ENCODE data around the gene MAML1. TPM values are rescaled to one million over a fixed set of nuclear protein-coding genes. Genes with fewer than 3 reads are reported as not detected.

Gene MAML1
- total and polyA plus RNA-seq, 2 experiments from 2014 or later = 9.6 to 43.9 TPM

- no peaks in the 10 kb centered on the region for H4K20me1 ChIP-seq (replicated peaks; ENCODE audit: insufficient read depth)
- Mint-ChIP-seq H3K9me3 (peaks cover 6% of the 10 kb centered on the region; the same call in 2 of the 3 replicates), H3K27ac (no peak overlapping the region), H3K4me1 (peaks cover 13% of the 10 kb centered on the region; the same call in 2 of the 3 replicates), H3K4me3 (no peak overlapping the region), H3K36me3 (ENCODE audit: low read depth) (peaks cover 9% of the 10 kb centered on the region), H3K27me3 (ENCODE audit: insufficient read depth, low read depth, poor library complexity) (peaks cover 12% of the 10 kb centered on the region)
- H3K4me3 ChIP-seq = no peak overlapping the region
- H3K4me1 ChIP-seq (ENCODE audit: insufficient read depth) = peaks cover 11% of the 10 kb centered on the region; the same call in 1 of the 2 replicates
- H3F3A ChIP-seq (replicated peaks; ENCODE audit: low read depth) = peaks cover 6% of the 10 kb centered on the region
- no peak overlapping the region for H3K27ac ChIP-seq (ENCODE audit: low read depth)
- no peaks in the 10 kb centered on the region for H3K79me2 ChIP-seq (replicated peaks; ENCODE audit: insufficient read depth)
- H3K4me2 ChIP-seq = no peak overlapping the region
- TF ChIP-seq ZNF331 (CRISPR knock-in tag; IDR thresholded peaks at IDR 0.05; ENCODE audit: low read depth) (no peak), STAT1 (IDR thresholded peaks at IDR 0.05; ENCODE audit: unreplicated experiment) (no peak), POLR2AphosphoS5 (IDR thresholded peaks at IDR 0.05; ENCODE audit: low read depth) (no peak), NANOG (IDR thresholded peaks at IDR 0.05; ENCODE audit: borderline replicate concordance) (no peak), JUNB (IDR thresholded peaks at IDR 0.05; ENCODE audit: unreplicated experiment) (no peak), REST (IDR thresholded peaks at IDR 0.05; ENCODE audit: unreplicated experiment) (no peak), ZNF114 (CRISPR knock-in tag; IDR thresholded peaks at IDR 0.05) (no peak), EZH2 (IDR thresholded peaks at IDR 0.05; ENCODE audit: low read depth, unreplicated experiment) (no peak), CREB1 (CRISPR knock-in tag; IDR thresholded peaks at IDR 0.05; ENCODE audit: low read depth) (no peak), ZNF462 (CRISPR knock-in tag; IDR thresholded peaks at IDR 0.05) (no peak), ETS1 (IDR thresholded peaks at IDR 0.05) (no peak), EZH2phosphoT487 (IDR thresholded peaks at IDR 0.05; ENCODE audit: unreplicated experiment) (no peak), CTCF (conservative IDR thresholded peaks at IDR 0.05; ENCODE audit: low read depth in 2 of 2) (no peak)
- H3K27me3 ChIP-seq (ENCODE audit: insufficient read depth) = no peaks in the 10 kb centered on the region
- no peak overlapping the region for H2AFZ ChIP-seq
- ATAC-seq = no peak
- H3K9me2 ChIP-seq (ENCODE audit: insufficient read depth) = no peaks in the 10 kb centered on the region
- DNase-seq (ENCODE audit: low spot score) = no peak
- H3K36me3 ChIP-seq (ENCODE audit: insufficient read depth) = no peaks in the 10 kb centered on the region
Measured at GRCh38 chr5:179791881-179792611, 59.4 kb downstream of the MAML1 start.

Measured in GM23338 (cell line).